ENCODE results near the gene SPTB. TPM values are rescaled to one million over a fixed set of nuclear protein-coding genes. Genes with fewer than 3 reads are reported as not detected.

Gene SPTB
- polyA plus RNA-seq, 3 donors, result 15.5 to 18.8 (median 16.2) TPM

DNA sequence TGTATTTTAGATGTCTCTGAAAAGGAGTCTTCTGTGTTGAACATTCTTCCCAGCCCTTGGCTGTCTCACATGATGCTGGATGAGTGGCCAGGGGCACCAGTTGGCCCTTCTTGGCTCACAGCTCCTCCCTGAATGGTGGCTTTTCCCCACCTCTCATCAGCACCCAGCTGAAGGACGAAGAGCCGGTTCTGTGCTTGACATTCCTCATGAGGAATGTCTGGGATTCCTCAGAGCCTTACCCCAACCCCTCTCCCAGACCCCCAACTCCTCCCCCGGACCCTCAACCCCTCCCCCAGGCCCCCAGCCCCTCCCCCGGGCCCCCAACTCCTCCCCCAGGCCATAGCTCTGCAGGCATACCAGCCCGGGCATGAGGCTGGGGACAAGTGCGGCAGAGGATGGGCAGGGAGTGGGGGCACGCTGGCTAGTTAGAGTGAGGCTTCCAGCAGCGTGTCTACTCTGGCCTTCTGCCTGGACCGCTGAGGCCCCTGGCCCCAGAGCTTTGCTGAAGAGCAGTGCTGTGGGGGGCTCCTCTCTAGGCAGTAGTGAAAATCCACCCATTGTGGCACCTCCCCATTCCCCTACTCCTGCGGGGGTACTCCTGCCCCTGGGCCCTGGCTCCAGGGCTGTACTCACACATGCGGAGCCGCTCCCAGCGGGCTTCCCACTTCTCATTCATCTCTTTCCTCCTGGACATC lies 111.2 kb downstream of the SPTB start:
- no peak for DNase-seq

DNA sequence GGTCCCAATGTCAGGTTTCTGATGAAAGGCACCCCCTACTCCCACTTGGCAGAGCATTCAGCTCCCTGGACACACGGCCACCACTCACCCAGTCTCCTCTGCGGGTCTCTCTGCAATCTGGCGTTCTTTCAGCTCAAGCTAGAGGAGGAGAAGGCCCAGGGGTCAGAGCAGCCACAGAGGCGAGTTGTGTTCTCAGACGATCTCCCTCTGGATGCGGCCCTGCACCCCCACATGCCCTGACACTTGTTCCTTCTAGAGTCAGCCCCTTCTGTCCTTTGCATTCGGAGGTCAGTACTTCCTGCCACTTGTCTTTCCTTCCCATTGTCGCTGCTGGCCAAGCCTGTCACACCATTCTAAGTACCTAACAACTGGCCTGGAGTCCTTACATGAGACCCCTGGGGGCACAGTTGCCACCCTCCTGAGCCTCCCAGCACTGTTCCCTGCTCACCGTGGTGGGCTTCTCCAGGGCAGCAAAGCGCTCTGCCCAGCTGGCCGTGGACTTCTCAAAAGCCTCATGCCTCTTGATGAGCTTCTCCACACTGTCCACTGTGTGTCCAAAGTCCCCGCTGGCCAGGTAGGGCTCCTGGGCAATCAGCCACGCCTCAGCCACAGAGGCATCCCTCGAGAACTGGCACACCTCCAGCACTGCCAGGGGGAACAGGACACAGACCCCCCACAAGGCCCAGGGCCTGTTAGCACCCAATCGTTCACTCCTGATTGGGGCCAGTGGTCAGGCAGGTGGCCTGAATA lies 112.3 kb downstream of the SPTB start:
- no peak for DNase-seq

DNA sequence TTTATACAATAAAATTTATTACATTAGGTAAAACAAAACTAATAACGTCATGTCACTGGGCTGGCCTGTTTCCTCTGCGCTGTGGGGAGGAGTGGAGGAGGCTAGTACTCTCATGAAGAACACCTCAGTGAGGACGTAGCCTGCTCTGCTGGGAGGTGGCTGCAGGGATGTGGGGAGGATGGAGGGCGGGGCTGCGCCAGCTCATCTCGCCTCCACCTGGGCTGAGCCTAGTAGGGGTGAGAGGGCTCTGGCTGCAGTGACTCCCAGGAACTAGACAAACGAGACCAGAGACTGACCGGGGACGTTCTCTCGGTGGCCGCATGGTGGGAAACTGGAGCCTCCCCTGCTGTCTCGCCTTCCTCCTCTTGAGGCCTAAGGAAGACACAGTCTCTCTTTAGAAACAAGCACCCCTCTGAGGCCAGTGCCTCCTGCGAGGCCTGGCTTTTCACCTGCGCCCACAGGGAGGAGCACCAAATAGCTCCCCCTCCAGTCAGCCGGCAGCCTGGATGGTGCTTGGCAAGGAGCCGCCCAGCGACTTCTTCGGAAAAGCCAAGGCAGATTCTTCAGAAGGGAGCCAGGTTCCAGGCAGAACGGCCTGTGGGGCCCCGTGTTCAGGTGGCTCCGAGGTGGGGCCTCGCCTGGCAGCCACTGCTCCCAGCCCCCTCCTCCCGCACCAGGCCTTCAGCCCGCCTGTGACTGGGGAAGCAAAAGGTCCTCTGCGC lies 113.1 kb downstream of the SPTB start:
- DNase-seq, result no peak

DNA sequence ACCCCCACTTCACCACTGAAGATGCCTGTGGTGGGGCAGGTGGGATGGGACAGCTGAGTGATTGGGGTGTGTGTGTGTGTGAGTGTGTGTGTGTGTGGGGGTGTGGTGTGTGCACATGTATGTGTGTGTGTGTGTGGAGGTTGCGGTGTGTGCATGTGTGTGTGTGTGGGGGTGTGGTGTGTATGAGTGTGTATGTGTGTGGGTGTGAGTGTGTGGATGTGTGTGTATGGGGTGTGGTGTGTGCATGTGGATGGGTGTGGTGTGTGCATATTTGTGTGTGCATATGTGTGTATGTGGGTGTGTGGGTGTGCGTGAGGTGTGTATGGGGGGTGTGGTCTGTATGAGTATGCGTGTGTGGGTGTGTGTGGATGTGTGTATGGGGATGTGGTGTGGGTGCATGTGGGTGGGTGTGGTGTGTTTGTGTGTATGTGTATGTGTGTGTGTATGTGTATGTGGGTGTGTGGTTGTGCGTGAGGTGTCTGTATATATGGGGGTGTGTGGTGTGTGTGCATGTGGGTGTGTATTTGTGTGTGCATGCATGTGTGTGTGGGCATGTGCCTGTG lies 113.9 kb downstream of the SPTB start:
- DNase-seq, result no peak

DNA sequence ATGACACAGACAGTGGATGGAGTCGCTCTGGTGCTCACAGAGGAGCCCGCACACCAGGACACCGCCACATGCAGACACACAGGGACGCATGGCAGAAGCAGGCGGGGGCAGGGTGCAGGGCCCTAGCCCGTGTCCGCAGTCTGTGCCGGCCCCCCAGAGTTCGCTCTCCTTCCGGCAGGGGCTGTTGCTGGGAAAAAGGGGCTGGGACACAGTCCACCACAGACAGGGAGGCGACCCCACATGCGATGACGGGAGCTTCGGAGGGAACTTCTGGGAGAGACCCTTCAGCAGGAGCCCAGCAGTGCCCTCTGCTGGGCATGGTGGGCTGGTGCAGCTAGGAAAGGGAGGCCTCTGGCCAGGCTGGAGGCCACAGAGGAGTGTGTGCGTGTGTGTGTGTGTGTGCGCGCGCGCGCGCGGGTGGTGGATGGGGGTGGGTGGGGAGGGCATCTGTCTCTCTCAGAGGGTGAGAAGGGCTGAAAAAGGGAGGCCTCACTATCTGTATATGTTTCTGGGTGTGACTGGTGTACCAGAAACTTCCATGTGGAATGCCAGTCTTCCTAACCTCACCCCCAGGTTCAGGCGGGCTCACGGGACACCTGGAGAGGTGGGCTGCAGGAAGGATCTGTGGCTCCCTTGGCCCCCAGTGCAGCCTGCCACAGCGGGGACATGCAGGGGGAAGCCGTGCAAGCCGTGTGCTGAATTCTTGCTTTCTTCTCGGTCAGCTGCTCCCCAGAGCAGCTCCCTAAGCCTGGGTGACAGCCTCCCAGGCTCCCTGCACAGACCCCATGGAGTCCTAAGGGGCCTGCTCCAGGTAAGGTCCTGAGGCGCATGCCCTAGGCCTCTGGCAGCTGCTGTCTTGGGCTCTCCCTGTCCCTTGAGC lies 114.8 kb downstream of the SPTB start:
- DNase-seq, result peak; percentile 80

DNA sequence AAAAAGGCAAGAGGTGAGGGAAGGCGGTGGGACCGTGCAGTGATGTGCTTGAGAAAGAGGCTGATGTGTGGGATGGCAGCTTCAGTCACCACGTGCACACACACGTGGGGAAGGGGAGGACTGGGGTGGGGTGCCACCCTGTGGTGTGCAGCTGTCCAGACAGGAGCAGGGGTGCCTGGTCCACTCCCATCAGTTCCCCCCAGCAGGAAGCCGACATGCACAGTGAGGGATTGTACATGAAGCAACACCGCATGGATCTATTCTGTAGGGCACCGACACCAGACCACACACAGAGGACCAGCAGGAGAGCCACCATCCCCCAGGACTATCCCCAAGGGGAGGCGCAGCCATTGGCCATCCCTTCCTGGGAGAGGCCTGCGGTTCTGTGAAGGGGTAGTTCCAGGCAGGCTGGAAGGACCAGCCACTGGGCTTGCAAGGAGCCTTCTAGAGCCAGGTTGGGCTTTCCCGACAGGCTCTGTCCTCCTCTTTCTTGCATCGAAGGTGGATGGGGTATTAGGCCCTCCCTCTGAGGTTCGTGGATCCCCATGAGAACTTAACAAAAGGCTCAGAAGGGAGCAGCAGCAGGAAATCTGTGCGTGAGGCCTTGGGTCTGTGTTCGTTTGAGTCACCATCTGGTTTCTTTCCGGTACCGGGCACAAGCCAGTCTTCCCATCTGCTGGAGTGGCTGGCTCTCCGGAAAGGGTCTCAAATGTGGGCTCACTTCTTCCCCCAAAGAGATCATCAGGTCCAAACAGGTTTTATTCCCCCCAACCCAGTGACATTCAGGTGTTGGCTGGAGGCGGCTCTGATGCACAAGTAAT lies 115.7 kb downstream of the SPTB start:
- no peak for DNase-seq

DNA sequence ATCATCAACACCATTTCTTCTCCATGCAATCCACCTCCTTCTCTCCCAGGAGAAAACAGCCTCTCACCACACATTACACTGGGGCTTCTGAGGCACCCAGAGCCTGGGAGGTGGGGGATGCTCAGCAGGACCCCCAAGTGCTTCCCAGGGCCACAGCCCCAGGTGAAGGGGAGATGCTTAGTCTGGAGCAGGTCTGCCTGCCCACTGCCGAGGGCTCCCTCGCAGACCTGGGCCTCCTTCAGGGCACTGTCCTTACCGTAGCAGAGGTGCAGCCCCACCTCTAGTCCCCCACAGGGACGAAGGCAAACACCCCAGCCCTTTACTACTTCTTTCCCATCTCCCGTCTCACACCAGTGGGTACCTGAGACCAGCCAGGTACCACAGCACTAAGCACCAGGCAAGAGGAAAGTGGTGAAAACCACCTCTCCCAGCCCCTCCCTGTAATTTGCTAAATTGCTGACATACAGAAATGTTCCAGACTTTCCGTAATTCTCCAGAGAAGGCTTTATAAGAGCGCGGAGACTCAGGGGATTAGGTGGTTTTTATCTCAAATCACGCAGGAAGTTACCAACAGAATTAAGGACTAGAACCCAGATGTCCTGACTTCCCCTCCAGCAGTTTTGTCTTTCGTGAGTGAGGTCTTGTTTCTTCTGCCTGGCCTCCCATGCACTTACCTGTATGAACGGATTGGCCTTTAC lies 116.5 kb downstream of the SPTB start:
- no peak for DNase-seq

DNA sequence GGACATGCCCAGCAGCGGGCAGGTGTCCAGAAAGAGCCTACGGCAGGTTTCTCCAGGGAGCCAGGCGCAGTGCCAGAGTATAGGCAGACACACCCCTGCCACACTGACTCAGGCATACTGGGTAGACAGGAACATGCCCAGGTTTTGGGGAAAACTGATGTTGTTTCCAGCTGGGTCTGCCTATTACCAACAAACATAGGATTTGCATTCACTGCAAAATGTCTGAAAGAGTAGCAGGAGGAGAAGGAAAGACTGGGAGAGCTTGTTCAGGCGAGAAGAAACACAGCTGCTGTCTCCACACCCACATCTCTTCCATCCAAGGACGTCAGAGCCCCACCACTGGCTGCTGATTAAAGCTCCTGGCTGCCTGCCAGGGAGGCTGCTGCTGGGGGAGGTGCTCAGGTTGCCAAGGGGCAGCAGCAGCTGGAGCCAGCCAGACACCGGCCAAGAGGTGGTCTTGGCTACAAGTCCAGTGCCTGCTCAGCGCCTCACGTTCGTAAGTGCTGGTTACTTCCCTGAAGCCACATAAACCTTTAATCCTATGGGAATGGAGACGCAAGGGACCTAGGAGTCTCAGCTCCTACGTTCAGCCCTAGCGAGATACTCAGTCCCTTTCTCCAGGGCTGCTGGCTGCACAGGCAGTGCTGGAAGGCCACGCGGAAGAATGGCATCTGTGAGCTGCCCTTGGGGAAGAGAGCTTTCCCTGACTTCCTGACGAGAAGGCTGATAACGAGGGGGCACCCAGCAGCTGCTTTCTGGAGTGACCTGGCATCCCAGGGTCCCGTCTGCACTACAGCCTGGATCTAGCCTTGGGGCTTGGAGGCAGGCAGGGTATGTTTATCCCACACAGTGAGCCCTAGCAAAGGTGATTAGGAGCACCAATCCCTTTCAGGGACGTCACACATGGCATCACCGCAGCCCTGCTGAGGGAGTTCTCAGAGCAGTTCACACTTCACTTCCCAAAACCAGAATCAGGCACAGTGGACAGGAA lies 117.4 kb downstream of the SPTB start:
- peak; percentile 95 for DNase-seq

DNA sequence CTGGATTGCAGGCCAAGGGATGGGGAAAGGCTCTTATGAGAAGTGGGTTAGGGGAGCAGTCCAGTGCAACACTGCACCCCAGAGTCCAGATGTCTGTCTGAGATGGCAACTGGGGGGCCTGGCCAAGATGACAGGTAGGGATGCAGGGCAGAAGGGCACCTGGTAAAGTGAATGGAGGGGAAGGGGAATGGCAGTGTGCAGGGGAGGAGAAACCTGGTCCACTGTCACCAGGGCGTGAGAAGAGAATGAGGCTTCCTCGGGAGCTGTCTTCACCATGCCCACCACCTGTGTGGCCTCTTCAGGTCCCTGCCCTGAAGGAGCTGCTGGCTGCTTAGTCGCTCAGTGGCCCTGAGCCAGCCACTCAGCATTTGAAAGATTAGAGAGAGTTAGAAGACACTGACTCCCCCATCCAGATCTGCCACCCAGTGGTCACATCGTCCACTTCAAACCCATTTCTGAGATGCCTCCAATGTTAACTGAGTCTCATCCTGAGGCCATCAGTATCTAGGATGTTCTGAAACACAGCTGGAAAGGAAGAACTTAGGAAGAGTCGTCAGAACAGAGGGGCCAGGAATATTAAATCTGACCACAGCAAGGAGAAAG lies 118.2 kb downstream of the SPTB start:
- no peak for DNase-seq

DNA sequence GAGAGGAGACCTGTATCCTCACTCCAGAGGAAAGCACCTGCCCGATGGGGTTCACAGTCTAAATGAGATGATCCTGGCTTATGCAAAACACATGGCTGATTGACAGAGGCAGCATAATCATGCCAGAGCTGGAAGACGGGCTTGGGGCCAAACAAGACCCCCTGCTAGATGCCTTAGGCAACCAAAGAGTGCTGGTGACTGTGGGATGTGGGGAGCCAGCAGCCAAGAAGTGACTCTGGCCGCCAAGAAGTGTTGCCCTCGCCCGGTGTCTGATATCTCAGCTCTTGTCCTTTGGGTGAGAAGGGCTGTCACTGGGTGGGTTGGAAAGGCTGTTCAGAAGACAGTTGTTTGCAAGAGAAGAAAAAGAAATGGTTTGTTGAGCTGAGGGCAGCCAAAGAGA lies 118.8 kb downstream of the SPTB start:
- no peak for DNase-seq

DNA sequence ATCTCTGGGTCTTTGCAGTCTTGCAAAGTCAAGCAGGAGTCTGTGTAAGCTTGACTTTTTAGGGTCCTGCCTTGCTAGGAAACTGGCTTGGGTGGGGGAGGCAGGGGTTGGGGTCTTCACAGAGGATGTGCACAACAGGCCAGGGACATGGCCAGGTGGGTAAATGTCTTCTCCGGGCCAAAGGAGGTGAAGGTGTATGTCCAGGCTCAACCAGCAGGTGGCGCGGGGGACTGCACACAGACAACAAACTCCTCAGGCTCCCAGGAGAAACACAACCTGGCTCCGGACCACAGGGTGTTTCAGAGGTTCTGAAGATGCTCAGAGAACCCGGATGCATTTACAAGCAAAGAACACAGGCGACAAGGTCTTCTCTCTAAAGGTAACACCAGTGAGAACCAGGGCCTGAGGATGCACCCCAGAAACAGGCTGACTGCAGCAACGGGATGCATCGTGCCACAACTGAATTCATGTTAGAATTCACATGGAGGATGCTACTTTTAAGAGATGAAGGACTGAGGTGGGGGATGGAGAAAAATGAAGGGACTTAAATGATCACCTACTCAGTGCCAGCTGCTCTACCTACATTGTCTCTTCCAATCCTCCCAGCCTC lies 119.5 kb downstream of the SPTB start:
- no peak for DNase-seq

DNA sequence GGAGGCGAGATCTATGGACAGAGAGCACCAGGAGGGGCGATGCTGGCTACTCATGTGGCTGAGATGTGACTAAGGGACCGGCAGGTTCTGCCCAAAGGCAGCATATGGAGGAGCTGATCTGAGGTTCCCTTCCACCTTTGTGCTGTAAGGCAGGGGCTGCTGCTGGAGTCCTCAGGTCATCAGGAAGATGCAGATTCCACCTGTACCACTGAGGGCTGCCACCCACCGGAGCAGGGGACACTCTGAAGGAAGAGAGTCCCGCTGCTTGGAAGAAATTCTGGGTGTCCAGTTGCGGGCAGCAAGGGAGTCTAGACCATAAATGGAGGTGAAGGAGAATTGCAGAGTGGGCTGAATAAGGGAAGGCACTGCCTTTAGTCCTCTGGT lies 120.2 kb downstream of the SPTB start:
- DNase-seq, result no peak

DNA sequence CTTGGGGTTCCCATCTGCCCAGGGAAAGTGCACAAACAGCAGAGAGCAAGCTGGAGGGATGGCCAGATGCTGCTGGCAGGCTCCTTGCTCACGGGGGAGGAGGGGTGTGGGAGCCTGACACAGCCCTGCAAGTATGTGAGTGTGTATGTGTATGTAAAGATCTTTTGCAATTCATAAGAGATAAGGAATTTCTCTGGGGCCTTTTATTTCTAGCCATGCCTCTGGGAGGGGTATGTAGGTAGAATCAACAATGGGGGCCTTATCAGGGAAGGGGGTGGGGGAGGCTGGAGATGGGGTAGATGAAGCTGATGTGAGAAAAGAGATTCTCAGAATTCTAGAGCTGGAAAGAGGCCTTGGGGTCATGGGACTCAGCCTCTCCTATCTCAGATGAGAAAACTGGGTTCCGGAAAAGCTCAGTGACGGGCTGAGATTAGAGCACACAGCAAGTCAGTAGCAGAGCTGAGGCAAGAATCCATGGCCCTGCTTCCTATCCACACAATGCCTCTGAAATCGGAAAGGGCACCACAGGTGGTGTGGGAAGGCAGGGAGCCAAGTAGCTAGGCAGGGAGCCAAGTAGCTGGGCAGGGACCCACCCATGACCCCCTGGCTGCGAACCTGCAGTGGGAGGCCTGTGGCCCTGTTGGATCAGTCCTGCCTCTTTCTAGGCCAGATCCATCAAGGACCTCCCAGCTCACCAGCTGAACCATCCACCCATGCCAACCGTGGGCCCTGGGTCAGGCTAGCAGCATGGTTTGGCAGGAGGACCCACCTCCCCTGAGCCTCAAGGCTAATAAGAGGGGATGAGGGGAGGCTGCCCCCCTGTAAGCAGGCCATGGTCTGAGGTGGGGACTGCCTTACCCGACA lies 120.8 kb downstream of the SPTB start:
- DNase-seq, result no peak

DNA sequence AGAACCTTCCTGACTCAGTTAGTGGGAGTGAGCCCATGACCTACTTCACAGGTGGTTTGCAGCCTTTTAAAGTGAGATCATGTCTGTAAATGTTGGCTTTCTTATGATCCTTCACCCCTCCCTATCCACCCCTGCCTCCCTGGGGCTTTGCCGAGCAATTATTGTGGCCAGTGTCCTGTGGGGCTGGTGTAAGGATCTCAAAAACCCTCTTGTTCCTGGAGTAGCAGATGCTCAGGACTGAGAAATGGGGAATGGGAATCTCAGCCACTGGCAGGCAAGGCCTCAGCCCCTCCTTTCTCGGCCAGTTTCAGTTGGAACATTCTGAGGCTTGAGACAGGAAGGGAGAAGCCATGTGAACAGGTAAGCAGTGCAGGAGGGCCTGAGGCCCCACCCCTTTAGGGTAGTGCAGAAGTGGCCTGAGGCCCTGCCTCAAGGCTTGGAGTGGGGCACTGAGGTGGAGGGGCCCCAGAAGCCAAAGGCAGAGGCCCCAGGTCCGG lies 121.6 kb downstream of the SPTB start:
- no peak for DNase-seq

DNA sequence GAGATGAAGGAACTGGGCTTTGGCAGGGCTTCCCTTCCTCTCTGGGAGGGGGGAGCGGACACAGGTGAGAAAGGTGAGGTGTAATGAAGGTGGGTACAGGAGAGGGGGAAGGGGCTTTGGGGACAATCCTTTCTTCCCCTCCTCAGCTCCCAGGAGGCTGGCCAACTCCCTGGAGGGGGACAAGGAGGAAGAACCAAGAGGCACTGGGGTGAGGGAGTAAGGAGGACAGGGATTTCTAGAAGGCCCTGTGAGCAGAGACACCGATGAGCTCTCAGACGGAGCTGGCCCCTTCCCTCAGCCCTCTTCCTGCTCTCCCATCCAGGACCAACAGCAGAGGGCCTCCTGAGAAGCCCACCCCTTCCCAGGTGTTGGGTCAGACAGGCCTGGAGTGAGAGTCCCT lies 122.1 kb downstream of the SPTB start:
- DNase-seq, result no peak

DNA sequence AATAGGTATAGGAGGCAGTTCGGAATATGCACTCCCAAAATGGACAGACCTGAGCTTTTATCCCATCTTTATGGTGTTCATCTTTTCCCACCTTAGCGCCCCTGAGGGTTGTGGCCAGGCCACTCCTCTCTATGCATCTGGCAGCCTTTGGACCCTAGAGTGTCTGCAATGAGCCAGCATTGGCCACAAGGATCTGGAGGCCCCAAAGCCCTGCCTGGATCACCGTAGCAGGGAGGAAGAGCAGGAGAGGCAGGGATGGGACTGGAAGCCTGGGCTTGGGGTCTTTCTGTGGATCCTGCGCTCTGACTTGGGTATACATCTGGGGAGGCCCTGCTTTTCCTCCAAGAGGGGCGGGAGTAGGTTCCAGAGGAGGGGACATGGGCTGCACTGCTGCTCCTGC lies 123.0 kb downstream of the SPTB start:
- DNase-seq, result no peak

DNA sequence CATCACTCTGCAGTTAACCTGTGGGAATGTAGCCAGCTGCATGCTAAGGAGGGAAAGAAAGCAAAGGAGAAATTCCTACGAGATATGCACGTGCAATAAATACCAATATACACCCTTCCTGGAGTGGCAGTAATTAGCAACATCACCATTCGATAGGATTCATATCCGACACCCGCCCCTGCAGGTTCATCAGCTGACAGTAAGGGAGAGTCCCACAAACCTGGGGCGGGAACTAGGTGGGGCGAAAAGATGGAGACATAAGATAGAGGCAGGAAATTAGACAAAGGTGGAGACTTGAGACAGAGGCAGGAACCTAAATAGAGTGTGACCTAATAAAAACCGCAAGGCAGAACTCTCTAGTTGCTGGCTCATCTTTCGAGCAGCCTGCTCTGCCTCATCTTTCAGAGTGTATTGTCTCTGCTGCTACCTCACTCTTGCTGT lies 123.9 kb downstream of the SPTB start:
- no peak for DNase-seq
